T-helper 2 cell (primary cell): ENCODE data around the gene CAPZB.
A peak's percentile ranks its signal among the peaks of the same experiment; 100 is the strongest.
"Not testable (repeated sequence)": the region's sequence is repeated elsewhere in the genome, so short reads cannot be mapped to it uniquely, and the experiment has no call there.

Experiments used
- DNase-seq, 5 experiments: peaks; one replicate each; pipeline versions ENCODE4 v3.0.0 to v3.0.0-alpha.2; 2012 to 2022
- total RNA-seq, 2 donors: gene quantifications; one replicate each; lab custom pipeline; 2026; lab: John Stamatoyannopoulos, UW

CAPZB gene
- total RNA-seq: 169 to 197 reads per million in 2 donors

GRCh38 chr1:19485362-19486187 is at the start of gene CAPZB:
TSS of gene CAPZB (minus strand) at chr1:19485539. CDS start at chr1:19485438, 101 bp downstream.
- peak; percentile 84 to 96 (median 93) for DNase-seq

DNA sequence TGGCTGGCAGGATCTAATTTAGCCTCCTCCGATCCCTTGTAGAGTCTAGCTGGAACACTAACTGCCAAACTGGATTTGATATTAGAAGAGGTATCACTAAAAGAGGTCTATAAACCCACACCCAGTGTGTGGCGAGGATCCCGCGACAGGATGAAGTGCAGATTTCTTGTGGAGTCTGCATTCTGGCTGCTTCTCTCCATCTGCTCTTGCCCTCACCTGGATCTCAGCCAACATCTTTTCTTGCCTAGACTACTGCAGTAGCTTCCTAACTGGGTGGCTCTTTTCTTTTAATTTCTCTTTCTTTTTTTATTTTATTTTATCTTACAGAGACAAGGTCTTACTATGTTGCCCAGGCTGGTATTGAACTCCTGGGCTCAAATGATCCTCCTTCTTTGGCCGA is 48.9 kb upstream of the CAPZB start:
- DNase-seq: no peak

DNA sequence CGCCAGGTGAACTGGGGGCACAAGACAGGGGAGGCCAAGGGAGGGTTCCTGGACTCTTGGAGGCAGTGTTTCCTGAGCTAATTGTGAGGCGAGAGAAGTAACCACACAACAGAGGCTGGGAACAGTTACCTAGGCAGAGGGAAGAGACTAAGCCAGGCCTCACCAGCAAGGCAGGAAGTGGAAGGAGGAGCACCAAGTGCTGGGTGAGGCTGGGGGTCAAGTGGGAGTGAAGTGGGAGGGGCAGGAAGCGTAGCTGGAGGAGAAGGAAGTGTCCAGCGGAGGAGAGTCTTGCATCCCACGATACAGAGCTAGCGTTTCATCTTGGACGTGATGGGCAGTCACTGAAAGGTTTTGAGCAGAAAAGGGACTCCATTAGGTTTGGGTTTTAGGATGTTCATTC is 48.3 kb upstream of the CAPZB start:
- no peak for DNase-seq

DNA sequence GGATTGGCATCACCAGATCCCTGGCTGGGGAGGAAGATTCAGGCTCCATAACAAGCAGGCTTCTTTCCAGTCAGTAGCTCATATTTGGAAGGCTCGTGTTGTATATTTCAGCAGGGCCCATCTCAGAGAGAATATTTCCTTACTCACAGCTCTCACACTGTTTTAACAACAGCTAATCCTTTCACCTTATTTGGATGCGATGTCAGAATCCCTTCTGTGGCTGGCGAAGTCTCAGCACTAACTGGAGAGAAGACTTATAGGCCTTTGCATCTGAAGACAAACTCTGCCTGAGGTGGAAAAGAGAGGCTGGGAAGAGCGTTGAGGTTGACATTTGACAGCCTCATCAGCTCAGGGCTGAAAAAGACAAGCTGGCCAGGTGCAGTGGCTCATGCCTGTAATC is 47.2 kb upstream of the CAPZB start:
- DNase-seq: no peak

- DNase-seq: no peak
Observed at GRCh38 chr1:19529664-19530063, 44.3 kb upstream of the CAPZB start.

- DNase-seq: no peak
Observed at GRCh38 chr1:19528438-19528837, 43.1 kb upstream of the CAPZB start.

GRCh38 chr1:19525607-19526545 is 40.5 kb upstream of the CAPZB start:
- no peak for DNase-seq

DNA sequence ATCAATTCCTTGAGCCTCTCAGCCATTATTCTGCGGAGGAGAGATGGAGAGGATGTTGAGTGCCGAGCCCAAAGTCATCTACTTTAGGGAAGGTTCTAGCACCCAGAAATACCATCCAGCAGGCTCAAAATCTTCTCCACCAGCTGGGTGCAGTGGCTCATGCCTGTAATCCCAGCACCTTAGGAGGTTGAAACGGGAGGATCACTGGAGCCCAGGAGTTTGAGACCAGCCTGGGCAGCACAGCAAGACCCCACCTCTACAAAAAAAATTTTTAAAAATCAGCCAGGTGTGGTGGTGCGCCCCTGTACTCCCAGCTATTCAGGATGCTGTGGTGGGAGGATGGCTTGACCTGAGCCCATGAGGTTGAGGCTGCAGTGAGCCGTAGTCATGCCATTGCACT is 39.5 kb upstream of the CAPZB start:
- DNase-seq: no peak

- DNase-seq: not testable (repeated sequence)
Observed at GRCh38 chr1:19522570-19522969, 37.2 kb upstream of the CAPZB start.

GRCh38 chr1:19521411-19521810 is 36.1 kb upstream of the CAPZB start:
- DNase-seq: no peak

GRCh38 chr1:19517017-19517416 is 31.7 kb upstream of the CAPZB start:
- no peak for DNase-seq

- DNase-seq: peak in 1 of 5 experiments; percentile 41
Observed at GRCh38 chr1:19515201-19515600, 29.9 kb upstream of the CAPZB start.

DNA sequence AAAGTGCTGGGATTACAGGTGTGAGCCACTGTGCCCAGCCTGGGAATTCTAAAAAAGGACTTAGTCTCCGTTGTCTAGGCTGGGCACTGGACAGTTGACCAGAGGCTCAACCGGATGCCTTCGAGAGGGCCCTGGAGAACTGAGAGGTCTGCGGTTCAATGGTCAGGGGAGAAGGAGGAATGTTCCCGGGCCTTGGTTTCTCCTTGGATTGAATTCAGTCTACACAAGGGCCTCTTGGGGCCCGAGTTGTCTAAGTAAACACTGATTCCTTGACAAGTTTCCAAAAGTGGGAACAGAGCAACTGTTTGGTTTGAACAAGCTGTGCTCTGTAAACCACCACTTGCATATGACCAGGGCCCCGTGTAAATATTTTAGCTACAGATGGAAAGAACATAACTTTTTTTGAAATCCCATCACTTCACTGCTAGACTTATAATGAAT is 29.1 kb upstream of the CAPZB start:
- no peak for DNase-seq

- no peak for DNase-seq
Observed at GRCh38 chr1:19512545-19512944, 27.2 kb upstream of the CAPZB start.

- no peak for DNase-seq
Observed at GRCh38 chr1:19511116-19511515, 25.8 kb upstream of the CAPZB start.

GRCh38 chr1:19509647-19510046 is 24.3 kb upstream of the CAPZB start:
- not testable (repeated sequence) for DNase-seq

- DNase-seq: no peak
Observed at GRCh38 chr1:19507516-19507915, 22.2 kb upstream of the CAPZB start.

DNA sequence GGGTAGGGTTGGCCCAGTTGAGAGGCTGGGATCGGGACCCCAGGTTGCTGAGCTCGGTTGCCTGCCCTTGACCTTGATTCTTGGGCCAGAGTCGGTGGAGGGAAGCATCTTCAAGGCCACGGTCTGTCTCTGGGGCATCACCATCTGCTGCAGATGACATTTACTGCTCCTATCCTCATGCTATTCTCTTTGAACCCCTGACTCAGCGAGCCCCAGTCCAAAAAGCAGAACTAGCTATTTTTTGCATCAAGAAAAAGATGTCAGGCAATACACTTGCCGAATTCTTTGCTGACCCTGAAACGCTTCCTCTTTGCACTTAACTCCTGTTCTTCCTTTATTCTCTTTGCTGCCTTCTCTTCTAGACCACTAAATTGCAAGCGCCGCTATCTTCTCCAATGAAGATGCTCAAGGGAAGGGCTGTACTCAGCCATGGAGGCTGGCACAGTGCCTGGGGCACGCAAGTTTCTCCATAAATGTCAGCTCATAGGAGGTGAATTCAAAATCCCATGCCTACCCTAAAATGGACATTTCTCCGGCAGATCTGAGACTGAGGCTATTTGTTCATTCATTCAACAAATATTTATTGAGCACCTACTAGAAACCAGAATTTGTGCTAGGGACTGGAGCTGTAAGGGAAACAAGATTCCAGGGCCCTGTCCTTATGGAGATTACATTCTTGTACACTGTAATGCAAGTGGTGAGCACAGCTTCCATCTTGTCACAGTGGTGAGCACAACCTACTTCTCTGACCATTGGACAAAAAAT is 20.5 kb upstream of the CAPZB start:
- DNase-seq: no peak

DNA sequence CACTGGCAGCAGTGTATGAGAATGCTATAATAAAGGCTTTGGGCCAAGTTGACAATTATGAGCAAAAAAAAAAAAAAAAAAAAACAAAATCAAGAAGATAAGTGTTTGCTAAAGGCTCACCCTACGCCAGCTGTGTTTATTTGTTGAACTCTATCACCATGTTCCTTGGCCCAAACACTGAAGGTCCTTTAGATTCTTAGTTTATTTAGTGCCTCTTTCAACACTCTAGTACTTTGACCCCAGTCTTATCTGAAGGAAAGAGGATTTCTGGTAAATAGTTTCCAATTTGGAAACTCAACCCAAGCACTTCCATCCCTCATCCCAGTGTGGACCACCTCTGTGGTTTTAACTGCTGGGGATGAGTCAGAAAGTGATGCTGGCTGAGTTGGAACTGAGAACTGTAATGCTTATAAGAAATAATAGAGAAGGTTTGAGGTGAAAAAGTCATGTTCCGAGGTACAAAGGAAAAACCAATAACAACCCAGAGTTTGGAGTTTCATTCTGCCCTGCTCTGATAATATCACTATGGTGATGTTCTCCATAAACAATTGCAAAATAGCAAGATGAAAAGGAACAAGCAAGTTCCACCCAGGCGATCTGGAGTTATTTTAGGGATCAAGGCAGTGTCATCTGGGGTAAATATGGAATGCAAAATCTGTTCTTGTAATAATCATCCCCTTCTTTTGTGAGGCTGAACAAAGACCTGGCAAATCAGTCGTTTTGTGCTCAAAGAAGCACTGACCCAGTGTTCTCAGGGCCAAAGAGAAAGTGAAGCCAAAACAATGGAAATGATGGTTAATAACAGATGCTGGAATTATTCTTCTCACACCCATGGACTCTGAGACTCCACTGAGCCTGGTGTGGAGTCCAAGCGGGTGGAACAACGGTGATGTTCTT is 19.7 kb upstream of the CAPZB start:
- no peak for DNase-seq

GRCh38 chr1:19502284-19502683 is 16.9 kb upstream of the CAPZB start:
- not testable (repeated sequence) for DNase-seq

- not testable (repeated sequence) for DNase-seq
Observed at GRCh38 chr1:19499887-19500286, 14.5 kb upstream of the CAPZB start.

DNA sequence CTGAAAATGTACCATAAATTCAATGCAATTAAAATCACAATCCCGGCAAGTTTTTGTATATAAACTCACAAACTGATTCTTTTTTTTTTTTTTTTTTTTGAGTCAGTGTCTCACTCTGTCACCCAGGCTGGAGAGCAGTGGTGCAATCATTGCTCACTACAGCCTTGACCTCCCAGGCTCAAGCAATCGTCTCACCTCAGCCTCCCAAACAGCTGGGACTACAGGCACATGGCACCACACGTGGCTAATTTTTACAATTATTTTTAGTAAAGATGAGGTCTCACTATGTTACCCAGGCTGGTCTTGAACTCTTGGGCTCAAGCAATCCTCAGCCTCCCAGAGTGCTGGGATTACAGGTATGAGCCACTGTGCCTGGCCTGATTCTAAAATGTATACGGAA is 12.1 kb upstream of the CAPZB start:
- not testable (repeated sequence) for DNase-seq
